ENCODE results near the gene IMMP2L.

GRCh38 chr7:111324228-111324627, 238.1 kb downstream of the IMMP2L start:
- no peak for TF ChIP-seq EZH2phosphoT487 (IDR thresholded peaks at IDR 0.05; ENCODE audit: insufficient read depth, low read depth)
- TF ChIP-seq EZH2 (IDR thresholded peaks at IDR 0.05; ENCODE audit: insufficient read depth, poor library complexity, severe bottlenecking), result no peak

Data from GM23248 (cell line).